ENCODE measurements around the gene TEC. TPM values are rescaled to one million over a fixed set of nuclear protein-coding genes. Genes with fewer than 3 reads are reported as not detected.

TEC gene
- total RNA-seq, 4 donors from 2014 or later = 1.9 to 8.5 (median 5.3) TPM

DNA sequence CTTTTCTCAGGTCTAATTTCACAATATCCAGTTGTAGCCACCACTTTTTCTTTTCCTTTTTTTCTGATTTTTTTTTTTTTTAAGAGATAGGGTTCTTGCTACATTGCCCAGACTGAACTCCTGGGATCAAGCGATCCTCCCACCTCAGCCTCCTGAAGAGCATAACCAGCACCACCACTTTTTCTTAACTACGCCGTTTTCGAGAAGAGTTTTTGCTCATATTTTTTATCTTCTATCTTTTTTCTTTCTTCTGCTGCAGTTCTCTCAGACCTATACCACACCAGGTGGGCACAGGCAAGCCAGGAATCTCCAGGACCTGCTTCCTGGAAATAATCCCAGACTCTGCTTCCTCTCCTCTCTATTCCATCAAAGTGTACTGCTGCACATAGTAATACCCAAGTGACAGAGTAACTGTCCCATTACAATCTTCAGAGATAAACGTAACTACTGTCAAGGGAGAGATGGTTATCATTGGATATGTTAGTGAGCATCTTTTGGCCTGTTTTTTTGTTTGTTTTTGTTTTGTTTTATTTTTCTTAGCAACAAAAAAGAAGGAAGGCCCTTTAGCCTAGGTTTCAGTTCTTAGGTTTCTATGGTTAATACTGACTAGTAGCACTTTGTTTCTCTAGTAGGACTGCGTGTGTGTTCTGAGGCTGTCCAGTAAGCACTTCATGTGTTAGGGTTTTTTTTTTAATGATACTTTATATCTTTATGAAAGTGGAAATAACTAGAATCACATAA lies 76.4 kb downstream of the TEC start:
- TF ChIP-seq, protein P1, sequence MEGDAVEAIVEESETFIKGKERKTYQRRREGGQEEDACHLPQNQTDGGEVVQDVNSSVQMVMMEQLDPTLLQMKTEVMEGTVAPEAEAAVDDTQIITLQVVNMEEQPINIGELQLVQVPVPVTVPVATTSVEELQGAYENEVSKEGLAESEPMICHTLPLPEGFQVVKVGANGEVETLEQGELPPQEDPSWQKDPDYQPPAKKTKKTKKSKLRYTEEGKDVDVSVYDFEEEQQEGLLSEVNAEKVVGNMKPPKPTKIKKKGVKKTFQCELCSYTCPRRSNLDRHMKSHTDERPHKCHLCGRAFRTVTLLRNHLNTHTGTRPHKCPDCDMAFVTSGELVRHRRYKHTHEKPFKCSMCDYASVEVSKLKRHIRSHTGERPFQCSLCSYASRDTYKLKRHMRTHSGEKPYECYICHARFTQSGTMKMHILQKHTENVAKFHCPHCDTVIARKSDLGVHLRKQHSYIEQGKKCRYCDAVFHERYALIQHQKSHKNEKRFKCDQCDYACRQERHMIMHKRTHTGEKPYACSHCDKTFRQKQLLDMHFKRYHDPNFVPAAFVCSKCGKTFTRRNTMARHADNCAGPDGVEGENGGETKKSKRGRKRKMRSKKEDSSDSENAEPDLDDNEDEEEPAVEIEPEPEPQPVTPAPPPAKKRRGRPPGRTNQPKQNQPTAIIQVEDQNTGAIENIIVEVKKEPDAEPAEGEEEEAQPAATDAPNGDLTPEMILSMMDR (IDR thresholded peaks at IDR 0.05; ENCODE audit: low read depth) = no peak

DNA sequence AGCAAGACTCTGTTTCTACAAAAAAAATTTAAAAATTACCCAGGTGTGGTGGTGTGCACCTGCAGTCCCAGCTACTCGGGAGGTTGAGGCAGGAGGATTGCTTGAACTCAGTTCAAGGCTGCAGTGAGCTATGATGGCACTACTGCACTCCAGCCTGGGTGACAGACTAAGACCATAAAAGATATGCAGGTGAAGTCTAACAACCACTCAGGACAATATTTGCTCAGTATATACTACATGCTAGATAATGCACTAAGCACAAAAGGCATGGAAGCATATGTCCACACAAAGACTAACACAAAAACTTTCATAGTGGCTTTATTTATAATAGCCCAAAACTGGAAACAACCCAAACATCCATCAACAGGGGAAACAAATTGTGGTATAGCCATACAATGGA lies 77.9 kb downstream of the TEC start:
- TF ChIP-seq, protein P1 (IDR thresholded peaks at IDR 0.05; ENCODE audit: low read depth) = no peak

DNA sequence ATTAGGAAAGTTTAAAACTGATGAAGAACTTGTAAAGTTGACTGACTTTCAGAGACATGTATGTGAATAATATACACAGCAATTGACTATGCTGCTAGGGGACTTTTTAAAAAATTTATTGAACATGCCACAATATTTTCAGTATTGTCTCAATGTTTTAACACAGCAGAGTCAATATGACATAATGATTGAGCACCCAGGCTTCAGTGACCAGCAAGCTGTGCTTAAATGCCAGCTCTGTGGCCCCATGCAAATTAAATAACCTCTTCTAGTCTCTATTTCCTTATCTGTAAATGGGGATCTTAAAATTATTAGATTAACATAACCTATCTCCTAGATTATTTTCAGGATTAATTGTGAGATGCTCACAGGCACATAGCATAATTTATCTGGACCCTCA lies 78.8 kb downstream of the TEC start:
- TF ChIP-seq, protein P1 (IDR thresholded peaks at IDR 0.05; ENCODE audit: low read depth) = no peak

DNA sequence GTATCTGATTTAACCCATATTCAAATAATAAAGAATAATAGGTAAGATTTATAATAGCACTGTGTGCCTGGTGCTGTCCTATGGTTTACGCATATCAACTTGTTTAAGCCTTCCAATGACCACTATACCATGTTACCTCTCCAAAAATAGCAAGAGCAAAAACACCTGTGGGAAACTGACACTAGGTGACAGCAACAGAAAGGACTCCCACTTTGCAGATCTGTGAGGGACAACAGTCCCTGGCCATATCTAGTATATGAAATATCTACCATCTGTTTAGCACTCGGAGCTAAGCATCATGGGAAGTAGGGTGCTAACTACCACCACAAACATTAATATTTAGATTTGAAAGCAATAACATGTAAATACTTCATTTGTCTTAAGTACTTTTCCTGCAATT lies 79.9 kb downstream of the TEC start:
- TF ChIP-seq, protein P1 (IDR thresholded peaks at IDR 0.05; ENCODE audit: low read depth) = no peak

DNA sequence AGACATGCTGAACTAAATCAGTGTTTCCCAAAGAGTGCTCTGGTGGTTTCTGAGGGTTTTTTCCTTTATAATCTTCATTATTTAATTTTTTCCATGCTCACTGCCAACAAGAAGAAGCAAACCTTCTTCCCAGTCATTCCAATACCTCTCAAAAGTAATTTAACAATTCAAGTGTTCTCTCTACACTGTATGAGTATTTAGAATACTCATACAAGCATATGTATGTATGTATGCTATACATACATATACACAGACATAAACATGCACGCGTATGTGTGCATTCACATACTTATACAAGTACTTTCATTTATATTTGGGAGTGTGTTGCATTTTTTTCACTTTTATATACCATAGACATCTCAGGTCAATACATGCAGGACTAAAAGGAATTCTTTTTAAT lies 81.2 kb downstream of the TEC start:
- TF ChIP-seq, protein P1 (IDR thresholded peaks at IDR 0.05; ENCODE audit: low read depth) = no peak

DNA sequence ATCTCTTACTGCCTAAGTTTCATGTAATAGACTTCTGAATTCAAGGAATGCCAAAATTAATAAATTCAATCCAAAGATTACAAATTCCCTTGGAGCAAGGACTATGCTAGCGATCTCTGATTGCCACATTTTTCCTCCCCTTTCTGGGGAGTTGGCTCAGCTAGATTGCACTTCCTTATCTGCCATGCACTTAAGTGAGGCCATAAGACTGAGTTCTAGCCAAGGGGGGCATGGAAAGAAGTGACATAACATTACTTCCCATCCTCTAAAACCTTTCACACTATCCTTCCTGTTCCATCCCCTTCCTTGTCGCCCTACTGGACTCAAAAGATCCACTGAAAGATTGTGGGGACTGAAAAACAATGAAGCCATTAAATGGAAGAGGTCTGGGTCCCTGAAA lies 81.8 kb downstream of the TEC start:
- TF ChIP-seq, protein P1 (IDR thresholded peaks at IDR 0.05; ENCODE audit: low read depth) = no peak

DNA sequence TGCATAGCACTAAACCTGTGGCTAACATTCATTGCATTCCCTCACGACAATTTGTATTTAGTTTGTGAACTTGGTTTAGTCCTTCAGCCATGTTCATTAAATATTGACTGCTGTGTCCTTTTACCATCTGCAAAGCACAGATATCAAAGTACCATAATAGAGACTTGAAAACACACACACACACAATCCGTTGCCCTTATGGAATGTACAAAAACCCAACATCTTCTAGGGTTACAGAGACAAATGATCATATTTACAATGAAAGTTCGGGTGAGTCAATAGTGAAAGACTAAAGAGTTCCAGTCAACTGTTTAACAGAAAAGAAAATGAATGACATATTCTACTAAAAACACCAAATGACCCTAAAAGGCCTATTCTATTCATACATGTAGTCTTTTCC lies 84.8 kb downstream of the TEC start:
- TF ChIP-seq, protein P1 (IDR thresholded peaks at IDR 0.05; ENCODE audit: low read depth) = no peak

Data from subcutaneous adipose tissue (tissue), 4 donors.